SU-DHL-6 (cell line): ENCODE data around the gene NRP1.

Source experiments
- H2AFZ ChIP-seq: fragments of 200-600 bp; sonication (generic); 2 replicates; pipeline ENCODE4 v1.6.1; 2014; ENCODE audit warnings: low read depth, mild to moderate bottlenecking, moderate library complexity, mixed read lengths, antibody characterized with exemption, low read length; ENCODE audit not compliant: severe bottlenecking
- H3F3A ChIP-seq: fragments of 200-600 bp; shearing (Covaris generic); 2 replicates; pipeline ENCODE4 v1.6.0; 2016; ENCODE audit warnings: antibody characterized with exemption, mild to moderate bottlenecking; ENCODE audit not compliant: insufficient read depth
- H3K27ac ChIP-seq: fragments of 200-600 bp; sonication (generic); 2 replicates; pipeline ENCODE4 v1.5.1; 2016; ENCODE audit warnings: low read depth, mild to moderate bottlenecking, low read length, moderate library complexity, mixed read lengths
- H3K27me3 ChIP-seq: fragments of 200-600 bp; sonication (generic), shearing (Covaris generic); 2 replicates; pipeline ENCODE4 v1.6.0; 2014; ENCODE audit warnings: mild to moderate bottlenecking, low read length
- H3K36me3 ChIP-seq: fragments of 200-600 bp; sonication (generic); 2 replicates; pipeline ENCODE4 v1.6.1; 2014; ENCODE audit warnings: mild to moderate bottlenecking, low read length, mixed read lengths
- H3K4me2 ChIP-seq: fragments of 300-600, 200-600 bp; shearing (Covaris generic), sonication (generic); 2 replicates; pipeline ENCODE4 v1.6.0; 2014; ENCODE audit warnings: low read length, low read depth, mild to moderate bottlenecking; ENCODE audit not compliant: poor library complexity, severe bottlenecking
- H3K4me3 ChIP-seq: fragments of 200-600 bp; sonication (generic); 2 replicates; pipeline ENCODE4 v1.5.1; 2014; ENCODE audit warnings: antibody characterized with exemption, low read length, mild to moderate bottlenecking, mixed read lengths; ENCODE audit not compliant: insufficient read depth, poor library complexity, severe bottlenecking
- H3K79me2 ChIP-seq: fragments of 200-600 bp; sonication (generic); 2 replicates; pipeline ENCODE4 v1.6.1; 2014; ENCODE audit warnings: mild to moderate bottlenecking, low read length, moderate library complexity; ENCODE audit not compliant: insufficient read depth
- H3K9ac ChIP-seq: fragments of 200-600 bp; sonication (generic); 2 replicates; pipeline ENCODE4 v1.7.0; 2014; ENCODE audit warnings: mild to moderate bottlenecking, low read length
- H3K9me2 ChIP-seq: fragments of 200-600 bp; sonication (generic); replicated peaks from 2 replicates; pipeline ENCODE4 v1.6.1; 2014; ENCODE audit warnings: low read length; ENCODE audit not compliant: insufficient read depth
- H3K9me3 ChIP-seq: fragments of 200-600 bp; sonication (generic); 2 replicates; pipeline ENCODE4 v1.6.1; 2014; ENCODE audit warnings: low read length, mixed read lengths; ENCODE audit not compliant: insufficient read depth
- H4K20me1 ChIP-seq: fragments of 200-600 bp; sonication (generic); 2 replicates; pipeline ENCODE4 v1.6.1; 2014; ENCODE audit warnings: low read depth, mild to moderate bottlenecking, antibody characterized with exemption, low read length, moderate library complexity, mixed read lengths
- EZH2phosphoT487 ChIP-seq: fragments of 200-600 bp; sonication (generic), shearing (Covaris generic); conservative IDR thresholded peaks from 2 replicates; pipeline ENCODE4 v1.6.1; 2018; ENCODE audit warnings: mild to moderate bottlenecking, antibody characterized with exemption, low read length, moderate library complexity, mixed read lengths
- TF ChIP-seq, protein P1 (sequence below): fragments of 200-600 bp; sonication (generic); IDR thresholded peaks from one replicate; pipeline ENCODE4 v1.5.1; 2017; ENCODE audit warnings: antibody characterized with exemption, mild to moderate bottlenecking, low read length, moderate library complexity; ENCODE audit not compliant: insufficient read depth, poor library complexity, severe bottlenecking

Gene NRP1

DNA sequence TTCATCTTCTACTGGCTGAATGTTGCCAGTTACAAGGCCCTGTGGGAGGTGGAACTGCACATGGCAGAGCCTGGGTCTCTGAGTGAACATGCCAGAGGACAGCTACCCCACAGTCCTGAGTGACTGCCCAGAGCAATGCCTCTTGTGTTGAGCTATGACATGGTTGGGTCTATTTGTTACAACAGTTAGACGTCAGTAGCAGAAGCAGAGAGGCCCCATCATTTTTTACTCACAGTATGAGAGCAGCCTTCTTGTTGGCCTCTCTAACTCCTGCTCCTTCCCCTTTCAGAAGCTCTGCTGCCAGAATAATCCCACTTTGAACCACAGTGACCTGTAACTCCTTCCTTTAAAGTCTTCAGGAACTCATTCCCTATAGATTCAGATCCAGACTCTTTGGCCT, 30.8 kb upstream of the NRP1 start:
- H3K9me3 ChIP-seq, result no peaks in the 10 kb centered on the region
- no peaks in the 10 kb centered on the region for H3K36me3 ChIP-seq
- H3K79me2 ChIP-seq, result no peaks in the 10 kb centered on the region
- H3K4me3 ChIP-seq, result no peak overlapping the region
- H3K9me2 ChIP-seq, result no peaks in the 10 kb centered on the region
- H3K4me2 ChIP-seq, result no peak overlapping the region
- H2AFZ ChIP-seq, result no peak overlapping the region
- H3K27me3 ChIP-seq, result no peaks in the 10 kb centered on the region
- no peak overlapping the region for H3K9ac ChIP-seq
- no peak overlapping the region for H3K27ac ChIP-seq
- TF ChIP-seq, protein P1, sequence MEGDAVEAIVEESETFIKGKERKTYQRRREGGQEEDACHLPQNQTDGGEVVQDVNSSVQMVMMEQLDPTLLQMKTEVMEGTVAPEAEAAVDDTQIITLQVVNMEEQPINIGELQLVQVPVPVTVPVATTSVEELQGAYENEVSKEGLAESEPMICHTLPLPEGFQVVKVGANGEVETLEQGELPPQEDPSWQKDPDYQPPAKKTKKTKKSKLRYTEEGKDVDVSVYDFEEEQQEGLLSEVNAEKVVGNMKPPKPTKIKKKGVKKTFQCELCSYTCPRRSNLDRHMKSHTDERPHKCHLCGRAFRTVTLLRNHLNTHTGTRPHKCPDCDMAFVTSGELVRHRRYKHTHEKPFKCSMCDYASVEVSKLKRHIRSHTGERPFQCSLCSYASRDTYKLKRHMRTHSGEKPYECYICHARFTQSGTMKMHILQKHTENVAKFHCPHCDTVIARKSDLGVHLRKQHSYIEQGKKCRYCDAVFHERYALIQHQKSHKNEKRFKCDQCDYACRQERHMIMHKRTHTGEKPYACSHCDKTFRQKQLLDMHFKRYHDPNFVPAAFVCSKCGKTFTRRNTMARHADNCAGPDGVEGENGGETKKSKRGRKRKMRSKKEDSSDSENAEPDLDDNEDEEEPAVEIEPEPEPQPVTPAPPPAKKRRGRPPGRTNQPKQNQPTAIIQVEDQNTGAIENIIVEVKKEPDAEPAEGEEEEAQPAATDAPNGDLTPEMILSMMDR, result no peak
- TF ChIP-seq EZH2phosphoT487, result no peak
- H4K20me1 ChIP-seq, result no peaks in the 10 kb centered on the region
- H3F3A ChIP-seq, result no peaks in the 10 kb centered on the region

DNA sequence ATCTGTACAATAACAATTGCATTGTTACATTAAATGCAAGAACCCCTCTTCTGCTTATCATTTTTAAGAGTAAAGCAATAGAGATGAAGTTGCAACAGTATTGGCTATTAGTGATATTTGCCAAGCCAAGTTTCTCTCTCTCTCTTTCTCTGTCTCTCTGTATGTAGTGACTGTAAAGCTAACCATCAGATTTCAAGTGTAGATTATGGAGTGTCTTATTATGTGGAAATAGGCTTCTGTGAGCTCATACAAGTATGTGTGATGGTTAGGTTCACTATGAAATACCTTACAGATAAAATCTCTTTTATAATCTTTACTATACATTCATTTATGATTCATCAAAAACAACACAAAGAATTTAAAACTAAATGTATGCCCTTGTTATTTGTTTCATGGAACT, 28.6 kb upstream of the NRP1 start:
- H3F3A ChIP-seq, result no peaks in the 10 kb centered on the region

DNA sequence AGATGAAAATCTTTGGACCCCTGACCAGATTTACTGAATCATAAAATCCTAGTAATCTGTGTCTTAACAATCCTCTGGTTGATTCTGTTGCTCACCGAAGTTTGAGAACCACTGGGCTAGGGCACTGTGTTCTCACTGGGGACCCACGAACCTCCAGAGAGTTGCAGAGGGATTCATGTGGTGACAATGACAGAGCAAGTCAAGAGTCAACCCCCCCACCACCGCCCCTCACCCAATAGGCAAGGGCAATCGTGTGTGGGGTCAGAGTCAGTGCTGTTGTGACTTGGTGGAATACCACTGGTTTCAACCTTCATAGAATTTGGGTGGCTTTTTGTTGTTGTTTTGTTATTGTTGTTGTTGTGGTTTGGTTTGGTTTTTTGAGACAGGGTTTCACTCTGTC, 23.5 kb upstream of the NRP1 start:
- H2AFZ ChIP-seq, result no peak overlapping the region
- no peaks in the 10 kb centered on the region for H3K36me3 ChIP-seq

More for the DNA sequence above, 28.6 kb upstream of the NRP1 start:
- Histone ChIP-seq H4K20me1 (no peaks in the 10 kb centered on the region), H3K27ac (no peak overlapping the region), H3K4me3 (no peak overlapping the region), H3K9ac (no peak overlapping the region), H3K9me3 (no peaks in the 10 kb centered on the region), H3K4me2 (no peak overlapping the region), H2AFZ (no peak overlapping the region), H3K36me3 (no peaks in the 10 kb centered on the region), H3K9me2 (no peaks in the 10 kb centered on the region), H3K79me2 (no peaks in the 10 kb centered on the region), H3K27me3 (no peaks in the 10 kb centered on the region)
- TF ChIP-seq, protein P1, result no peak
- no peak for TF ChIP-seq EZH2phosphoT487

More for the DNA sequence above, 23.5 kb upstream of the NRP1 start:
- no peaks in the 10 kb centered on the region for H3K9me2 ChIP-seq
- H3K4me2 ChIP-seq, result no peak overlapping the region
- no peaks in the 10 kb centered on the region for H3F3A ChIP-seq
- H3K9me3 ChIP-seq, result no peaks in the 10 kb centered on the region
- no peak overlapping the region for H3K9ac ChIP-seq
- no peak overlapping the region for H3K4me3 ChIP-seq
- H3K27ac ChIP-seq, result no peak overlapping the region
- TF ChIP-seq, protein P1, result no peak
- TF ChIP-seq EZH2phosphoT487, result no peak
- H3K27me3 ChIP-seq, result no peaks in the 10 kb centered on the region
- no peaks in the 10 kb centered on the region for H3K79me2 ChIP-seq
- no peaks in the 10 kb centered on the region for H4K20me1 ChIP-seq
